GM19238 (cell line): ENCODE results near the gene TULP4.
"Not testable (repeated sequence)": the region's sequence is repeated elsewhere in the genome, so short reads cannot be mapped to it uniquely, and the experiment has no call there.

Source experiments
- DNase-seq: peaks from one replicate; pipeline ENCODE4 v3.0.0; 2011; ENCODE audit warnings: low spot score; ENCODE audit not compliant: insufficient read length

The TULP4 gene

GRCh38 chr6:158295976-158296853 lies 16.1 kb upstream of the TULP4 start:
- DNase-seq, result not testable (repeated sequence)

DNA sequence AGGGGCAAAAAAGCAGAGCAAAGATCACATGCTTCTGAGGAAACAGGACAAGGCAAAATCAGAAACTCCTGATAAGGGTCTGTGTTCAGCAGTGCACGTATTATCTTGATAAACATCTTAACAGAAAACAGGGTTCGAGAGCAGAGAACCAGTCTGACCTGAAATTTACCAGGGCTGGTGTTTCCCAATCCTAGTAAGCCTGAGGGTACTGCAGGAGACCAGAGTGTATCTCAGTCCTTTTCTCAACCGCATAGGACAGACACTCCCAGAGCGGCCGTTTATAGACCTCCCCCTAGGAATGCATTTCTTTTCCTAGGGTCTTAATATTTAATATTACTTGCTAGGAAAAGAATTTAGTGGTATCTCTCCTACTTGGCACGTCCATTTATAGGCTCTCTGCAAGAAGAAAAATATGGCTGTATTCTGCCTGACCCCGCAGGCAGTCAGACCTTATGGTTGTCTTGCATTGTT lies 15.4 kb upstream of the TULP4 start:
- not testable (repeated sequence) for DNase-seq

GRCh38 chr6:158297657-158298056 lies 14.6 kb upstream of the TULP4 start:
- DNase-seq, result not testable (repeated sequence)

GRCh38 chr6:158300306-158301143 lies 11.7 kb upstream of the TULP4 start:
- DNase-seq, result not testable (repeated sequence)

DNA sequence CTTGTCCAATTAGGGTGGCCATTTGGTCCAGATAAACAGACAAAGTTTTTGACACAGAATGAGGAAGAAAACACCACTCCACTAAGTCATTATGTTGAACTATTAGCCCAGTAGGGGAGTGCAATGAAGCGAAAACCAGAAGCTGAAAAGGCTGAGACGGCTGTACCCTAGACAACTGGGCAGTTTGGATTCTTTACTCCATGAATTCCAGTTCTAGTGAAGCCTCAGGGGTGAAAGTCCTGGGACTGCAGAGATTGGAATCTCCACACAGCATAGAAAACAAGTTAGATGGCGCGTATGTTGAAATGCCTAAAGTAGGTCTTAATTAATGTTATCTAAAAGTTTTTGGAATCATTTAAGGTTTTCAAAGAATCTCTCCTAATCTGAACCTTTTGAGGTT lies 10.7 kb upstream of the TULP4 start:
- not testable (repeated sequence) for DNase-seq

GRCh38 chr6:158302195-158302796 lies 10.0 kb upstream of the TULP4 start:
- not testable (repeated sequence) for DNase-seq

DNA sequence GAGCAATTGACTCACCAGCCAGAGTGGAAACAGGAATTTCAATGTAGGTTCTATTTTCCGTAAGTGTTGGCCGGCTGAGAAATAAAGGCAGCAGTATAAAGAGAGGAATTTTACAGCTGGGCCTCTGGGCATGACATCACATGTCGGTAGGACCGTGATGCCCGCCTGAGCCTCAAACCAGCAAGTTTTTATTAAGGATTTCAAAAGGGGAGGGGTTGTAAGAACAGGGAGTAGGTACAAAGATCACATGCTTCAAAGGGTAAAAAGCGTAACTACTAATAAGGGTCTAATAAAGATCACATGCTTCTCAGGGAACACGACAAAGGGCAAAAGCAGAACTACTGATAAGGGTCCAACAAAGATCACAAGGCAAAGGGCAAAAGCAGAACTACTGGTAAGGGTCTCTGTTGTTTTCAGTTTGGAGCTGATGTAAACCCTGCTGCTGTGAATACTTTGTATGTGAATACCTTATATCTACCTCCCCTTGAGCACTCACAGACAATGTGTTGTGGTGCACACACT lies 9.0 kb upstream of the TULP4 start:
- no peak for DNase-seq

- DNase-seq, result no peak
Measured at GRCh38 chr6:158304254-158304653, 8.0 kb upstream of the TULP4 start.

GRCh38 chr6:158309814-158310213 lies 2.5 kb upstream of the TULP4 start:
- no peak for DNase-seq

- no peak for DNase-seq
Measured at GRCh38 chr6:158311193-158311592, 1.1 kb upstream of the TULP4 start.

DNA sequence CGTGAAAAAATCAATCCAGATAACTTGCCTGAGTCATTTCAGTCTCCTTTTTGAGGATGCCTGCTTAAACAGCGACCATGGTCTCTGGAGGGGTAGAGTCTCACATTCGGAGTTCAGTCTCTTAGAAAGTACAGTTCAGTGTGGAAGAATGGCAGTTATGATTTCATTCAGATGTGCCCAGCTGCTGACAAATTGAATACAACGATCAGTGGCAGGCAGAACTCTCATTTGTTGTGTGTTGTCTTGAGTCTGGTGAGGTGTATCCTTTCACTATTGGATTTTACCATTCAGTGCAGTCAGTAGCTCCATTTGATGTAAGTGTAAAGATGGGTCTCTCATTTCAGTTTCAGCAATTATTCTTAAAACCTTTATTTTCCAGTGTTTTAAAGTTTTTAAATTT lies 639 bp upstream of the TULP4 start:
- no peak for DNase-seq

- DNase-seq, result no peak
Measured at GRCh38 chr6:158312672-158313397, 570 bp downstream of the TULP4 start.

- no peak for DNase-seq
Measured at GRCh38 chr6:158313989-158314388, 1.7 kb downstream of the TULP4 start.

DNA sequence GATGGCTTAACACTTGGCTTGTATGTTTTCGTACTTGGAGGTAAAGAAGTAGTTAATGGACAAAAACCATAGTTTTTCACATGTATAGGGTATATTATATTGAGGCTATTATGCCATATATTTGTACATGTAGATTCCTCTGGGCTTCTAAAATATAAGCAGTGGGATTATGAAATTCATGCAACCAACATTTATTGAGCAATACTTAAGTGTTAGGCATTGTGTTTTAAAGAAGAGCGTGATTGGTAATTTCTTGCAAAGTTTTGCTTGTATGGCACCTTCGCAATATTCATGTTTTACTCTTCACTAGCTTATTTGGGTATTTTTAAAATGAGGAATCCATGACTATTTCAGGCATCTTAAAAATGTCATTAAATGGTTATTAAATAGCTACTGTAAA lies 2.5 kb downstream of the TULP4 start:
- DNase-seq, result no peak

DNA sequence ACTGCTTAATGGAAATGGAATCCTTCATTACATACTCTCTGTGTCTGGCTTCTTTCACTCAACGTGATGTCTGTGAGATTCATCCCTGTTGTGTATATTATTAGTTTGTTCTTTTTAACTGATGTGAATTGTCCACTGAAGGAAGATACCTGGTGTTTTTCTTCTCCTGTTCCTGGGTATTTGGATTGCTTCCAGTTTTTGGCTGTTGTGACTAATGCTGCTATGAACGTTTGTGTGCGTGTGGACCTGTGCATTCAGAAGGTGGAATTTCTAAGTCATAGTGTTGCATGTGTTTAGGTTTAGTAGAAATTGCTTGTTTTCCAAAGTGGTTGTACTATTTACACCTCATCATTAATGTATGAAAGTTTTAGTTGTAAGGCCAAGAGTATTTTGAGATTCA lies 3.8 kb downstream of the TULP4 start:
- no peak for DNase-seq

GRCh38 chr6:158321960-158322359 lies 9.7 kb downstream of the TULP4 start:
- no peak for DNase-seq

DNA sequence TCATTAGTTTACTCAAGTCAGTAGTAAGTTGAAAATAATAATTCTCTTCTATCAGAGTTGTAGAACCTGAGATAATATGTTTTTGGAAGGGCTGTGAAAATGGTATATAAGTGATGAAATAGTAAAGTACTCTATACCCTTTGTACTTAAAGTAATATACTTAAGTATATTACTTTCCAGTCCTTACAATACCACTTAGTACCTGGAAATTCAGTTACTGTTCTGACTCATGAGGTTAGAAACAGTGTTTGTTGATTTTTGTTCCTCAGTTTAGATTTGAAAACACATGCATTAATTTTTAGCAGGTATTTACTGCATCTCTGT lies 10.1 kb downstream of the TULP4 start:
- DNase-seq, result no peak

DNA sequence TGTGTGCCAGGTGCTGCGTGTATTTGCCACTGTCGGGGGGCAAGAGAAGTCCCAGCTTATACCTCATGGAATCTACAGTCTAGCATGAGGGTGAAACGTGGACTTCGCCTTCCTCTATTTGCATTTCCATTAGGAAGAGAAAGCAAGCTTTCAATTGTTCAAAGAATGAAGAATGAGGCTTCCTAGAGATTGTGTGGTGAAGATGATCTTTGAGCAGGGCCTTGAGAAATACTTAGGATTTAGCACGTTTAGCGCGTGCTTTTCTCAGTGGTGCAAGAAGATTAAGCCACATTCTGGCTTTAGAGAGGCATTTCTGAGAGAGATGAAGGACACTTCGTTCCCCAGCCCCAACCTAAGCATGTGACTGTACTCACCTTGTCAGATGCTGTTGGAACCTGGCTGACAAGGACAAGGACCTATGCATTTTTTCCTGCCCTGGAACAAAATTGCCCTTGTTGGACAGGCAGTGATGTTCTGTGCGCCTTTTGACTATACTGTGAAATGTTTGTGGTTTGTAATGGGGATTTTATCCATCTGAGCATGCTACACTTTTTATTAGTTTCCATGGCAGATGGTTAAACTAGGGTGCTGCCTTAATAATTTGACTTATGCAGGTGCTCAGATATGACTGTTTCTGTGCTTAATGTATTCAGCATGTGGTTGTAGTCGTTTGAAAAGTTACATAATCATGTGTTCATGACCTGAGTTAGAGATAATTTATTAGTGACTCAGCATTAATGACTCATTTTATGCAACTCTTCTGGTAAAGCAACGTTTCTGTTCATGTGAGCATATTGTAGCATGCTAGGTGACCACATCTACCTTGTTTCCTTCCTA lies 10.7 kb downstream of the TULP4 start:
- DNase-seq, result no peak

DNA sequence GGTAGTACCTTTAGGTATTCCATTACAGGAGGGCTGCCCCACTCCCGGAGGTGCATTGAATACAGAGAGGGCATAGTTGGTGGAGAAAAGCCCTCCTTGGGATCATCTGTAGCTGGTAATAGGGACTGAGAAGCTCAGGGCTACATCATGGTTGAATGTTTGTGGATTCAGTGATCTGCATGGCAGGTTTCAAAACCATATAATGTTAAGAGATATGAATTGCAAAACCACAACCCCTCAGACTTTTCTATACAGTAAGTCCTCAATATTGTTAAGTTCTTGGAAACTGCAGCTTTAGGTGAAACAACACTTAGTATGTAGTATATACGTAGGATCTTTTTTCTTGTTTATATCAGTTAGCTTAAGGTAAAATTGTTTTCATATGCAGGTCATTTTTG lies 11.3 kb downstream of the TULP4 start:
- no peak for DNase-seq

DNA sequence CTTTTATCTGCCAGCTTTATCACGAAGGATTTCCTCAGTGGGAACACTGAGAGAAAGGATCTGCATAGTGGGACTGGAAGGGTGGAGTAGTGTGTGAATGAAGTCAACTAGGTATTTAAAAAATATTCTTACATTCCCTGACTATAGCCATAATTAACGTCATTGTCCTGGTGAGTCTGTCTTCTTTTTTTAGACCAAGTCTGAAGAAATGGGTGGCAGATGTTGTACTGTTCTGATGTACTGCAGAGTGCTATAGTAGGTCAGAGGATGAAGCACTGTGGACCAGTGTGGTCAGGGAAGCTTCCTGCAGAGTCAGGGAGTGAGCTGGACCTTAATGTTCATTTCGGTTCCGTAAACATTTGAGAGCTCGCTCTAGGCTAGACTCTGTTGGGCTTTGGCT lies 11.9 kb downstream of the TULP4 start:
- DNase-seq, result no peak
